GM12878 (cell line): ENCODE results near the gene ACTL6A. TPM values are rescaled to one million over a fixed set of nuclear protein-coding genes. Genes with fewer than 3 reads are reported as not detected.

Experiments
- CBFB ChIP-seq: IDR thresholded peaks from 2 replicates; pipeline ENCODE4 v1.6.1; 2016; ENCODE audit warnings: antibody characterized with exemption, low read depth
- CBX3 ChIP-seq: fragments of 200-600 bp; sonication (generic); IDR thresholded peaks from 2 replicates; pipeline ENCODE4 v1.6.1; 2016; ENCODE audit warnings: low read depth, borderline replicate concordance
- CEBPB ChIP-seq, 2 experiments: fragments of 150-350 bp in 1 of 2; IDR thresholded peaks; 2 replicates each; pipeline ENCODE4 v1.6.1; 2012 to 2014; ENCODE audit warnings: low read depth in 2 of 2, low read length in 2 of 2, borderline replicate concordance in 1 of 2, inconsistent platforms in 1 of 2
- CHD1 ChIP-seq: IDR thresholded peaks from 2 replicates; pipeline ENCODE4 v1.6.1; 2012; ENCODE audit warnings: low read depth, low read length, improper control_type of control experiment
- CHD4 ChIP-seq: fragments of 200-600 bp; sonication (generic); IDR thresholded peaks from 2 replicates; pipeline ENCODE4 v1.6.1; 2016; ENCODE audit warnings: mild to moderate bottlenecking
- E2F4 ChIP-seq: IDR thresholded peaks from 2 replicates; pipeline ENCODE4 v1.6.1; 2012; ENCODE audit warnings: low read depth, low read length, improper control_type of control experiment
- EZH2 ChIP-seq: IDR thresholded peaks from 2 replicates; pipeline ENCODE4 v1.6.1; 2012; ENCODE audit warnings: low read depth, mild to moderate bottlenecking, control low read depth, inconsistent platforms, low read length, borderline replicate concordance; ENCODE audit not compliant: control insufficient read depth
- JUNB ChIP-seq: IDR thresholded peaks from 2 replicates; pipeline ENCODE4 v1.6.1; 2016; ENCODE audit warnings: antibody characterized with exemption, mild to moderate bottlenecking
- LARP7 ChIP-seq: fragments of 450-650 bp; IDR thresholded peaks from 2 replicates; pipeline ENCODE4 v1.6.1; 2017; ENCODE audit warnings: mild to moderate bottlenecking
- MTA2 ChIP-seq: fragments of 450-650 bp; IDR thresholded peaks from 2 replicates; pipeline ENCODE4 v1.6.1; 2016; ENCODE audit warnings: low read depth, mild to moderate bottlenecking, moderate library complexity
- MYC ChIP-seq: IDR thresholded peaks from 2 replicates; pipeline ENCODE4 v1.6.1; 2011; ENCODE audit warnings: mild to moderate bottlenecking, low read length, moderate library complexity, inconsistent platforms; ENCODE audit not compliant: insufficient read depth, insufficient replicate concordance, insufficient read length, severe bottlenecking
- NBN ChIP-seq: fragments of 450-650 bp; IDR thresholded peaks from 2 replicates; pipeline ENCODE4 v1.6.1; 2016
- NFXL1 ChIP-seq: fragments of 450-650 bp; IDR thresholded peaks from 2 replicates; pipeline ENCODE4 v1.6.1; 2017; ENCODE audit warnings: antibody characterized with exemption, mild to moderate bottlenecking, borderline replicate concordance
- NR2F1 ChIP-seq: fragments of 450-650 bp; conservative IDR thresholded peaks from 2 replicates; pipeline ENCODE4 v1.6.1; 2017; ENCODE audit warnings: mild to moderate bottlenecking
- PML ChIP-seq: IDR thresholded peaks from 2 replicates; pipeline ENCODE4 v1.6.1; 2012; ENCODE audit warnings: low read length, inconsistent platforms
- POLR2A ChIP-seq: IDR thresholded peaks from 2 replicates; pipeline ENCODE4 v1.6.1; 2011; ENCODE audit warnings: low read depth, mild to moderate bottlenecking, low read length
- SMAD5 ChIP-seq: IDR thresholded peaks from 2 replicates; pipeline ENCODE4 v1.6.1; 2016; ENCODE audit warnings: antibody characterized with exemption, low read depth
- SPI1 ChIP-seq: IDR thresholded peaks from 2 replicates; pipeline ENCODE4 v1.6.1; 2011; ENCODE audit warnings: low read depth, mild to moderate bottlenecking, low read length, moderate library complexity, borderline replicate concordance; ENCODE audit not compliant: insufficient read depth
- SREBF1 ChIP-seq: IDR thresholded peaks from 2 replicates; pipeline ENCODE4 v1.6.1; 2012; ENCODE audit warnings: mild to moderate bottlenecking, low read length
- SUPT20H ChIP-seq: IDR thresholded peaks from 2 replicates; pipeline ENCODE4 v1.6.1; 2011; ENCODE audit warnings: low read depth, mild to moderate bottlenecking, low read length, moderate library complexity, borderline replicate concordance; ENCODE audit not compliant: control insufficient read depth
- TARDBP ChIP-seq: IDR thresholded peaks from 2 replicates; pipeline ENCODE4 v1.6.1; 2016; ENCODE audit warnings: borderline replicate concordance
- YY1 ChIP-seq: IDR thresholded peaks from 2 replicates; pipeline ENCODE4 v1.6.1; 2011; ENCODE audit warnings: low read depth, mild to moderate bottlenecking, low read length
- polyA plus RNA-seq, 11 experiments: library from polyadenylated mRNA; depleted of rRNA in 4 of 11; unstranded in 6 of 11; stranded (reverse) in 5 of 11; fragments of >200 nt; fragmentation: Nextera tagmentation in 4 of 11; fragmentation: Illumina TruSeq in 1 of 11; extraction: Ambion mirVana in 4 of 11; extraction: Trizol in 1 of 11; gene quantifications; 1 replicate in 1 of 11; 2 replicates in 10 of 11; pipeline versions ENCODE4 v1.2.1 to v1.2.3, GENCODE V29; 2011 to 2016; ENCODE audit warnings: inconsistent platforms in 2 of 11, missing spikeins in 2 of 11, low read depth in 1 of 11
- total RNA-seq, 4 experiments: library from RNA; depleted of rRNA in 3 of 4; stranded (reverse); fragments of >200 nt in 3 of 4; fragmentation: Illumina TruSeq in 1 of 4; extraction: Trizol in 1 of 4; gene quantifications; 2 replicates each; pipeline versions ENCODE4 v1.2.1 to v1.2.3, GENCODE V29; 2013 to 2021

ACTL6A gene
- total and polyA plus RNA-seq, 10 of the 15 experiments (the other 5 are each of a cell fraction or from before 2014, with no cell fraction given) = 70.2 to 197 (median 105) TPM

- no peak for TF ChIP-seq NFXL1
- TF ChIP-seq SUPT20H = no peak
- 0 out of 2 replicates have a peak, but pooled peaks have one; percentile 29 for TF ChIP-seq NBN
- no peak for TF ChIP-seq SREBF1
- TF ChIP-seq SMAD5 = no peak
- TF ChIP-seq TARDBP = no peak
- no peak for TF ChIP-seq CEBPB (IDR thresholded peaks at IDR 0.05; ENCODE audit: borderline replicate concordance in 1 of 2, low read depth in 2 of 2, low read length in 2 of 2)
- no peak for TF ChIP-seq CBX3
- TF ChIP-seq CBFB = no peak
- TF ChIP-seq MTA2 = 0 out of 2 replicates have a peak, but pooled peaks have one; percentile 36
- TF ChIP-seq E2F4 = no peak
- TF ChIP-seq LARP7 = no peak
- TF ChIP-seq CHD1 = no peak
- no peak for TF ChIP-seq NR2F1
- TF ChIP-seq MYC = no peak
- TF ChIP-seq JUNB = no peak
- TF ChIP-seq PML = no peak
- TF ChIP-seq EZH2 = no peak
- TF ChIP-seq CHD4 = no peak
- TF ChIP-seq SPI1 = peak; percentile 96
- TF ChIP-seq POLR2A = no peak
- no peak for TF ChIP-seq YY1
Measured at GRCh38 chr3:179606534-179607085, 43.9 kb downstream of the ACTL6A start (continued).
